Fibroblast of skin of left quadriceps (primary cell): ENCODE results near the gene FSD2.
"Not testable (repeated sequence)": the region's sequence is repeated elsewhere in the genome, so short reads cannot be mapped to it uniquely, and the experiment has no call there.

Source experiments
- DNase-seq, 2 experiments: peaks; one replicate each; pipeline ENCODE4 v3.0.0-alpha.2; 2013; ENCODE audit warnings: low read depth in 2 of 2

FSD2 gene

GRCh38 chr15:82830427-82831173, 24.7 kb upstream of the FSD2 start:
- no peak for DNase-seq

- DNase-seq: no peak
These were observed 23.4 kb upstream of the FSD2 start for GRCh38 chr15:82829234-82829633.

GRCh38 chr15:82828075-82828474, 22.2 kb upstream of the FSD2 start:
- DNase-seq: no peak

GRCh38 chr15:82823049-82823448, 17.2 kb upstream of the FSD2 start:
- no peak for DNase-seq

- DNase-seq: not testable (repeated sequence)
These were observed 16.0 kb upstream of the FSD2 start for GRCh38 chr15:82821851-82822250.

- DNase-seq: not testable (repeated sequence)
These were observed 15.5 kb upstream of the FSD2 start for GRCh38 chr15:82821396-82821795.

GRCh38 chr15:82820128-82820527, 14.3 kb upstream of the FSD2 start:
- DNase-seq: no peak

GRCh38 chr15:82812994-82813393, 7.1 kb upstream of the FSD2 start:
- no peak for DNase-seq

- no peak for DNase-seq
These were observed 5.1 kb upstream of the FSD2 start for GRCh38 chr15:82810890-82811426.

- peak in 1 of 2 experiments; percentile 32 for DNase-seq
These were observed 4.4 kb upstream of the FSD2 start for GRCh38 chr15:82810061-82810889.

- DNase-seq: peak; percentile 96 to 97
These were observed 3.6 kb upstream of the FSD2 start, which contains the start of gene WHAMM for GRCh38 chr15:82809308-82810060. TSS of gene WHAMM (plus strand) at chr15:82809628. CDS start at chr15:82809727, 99 bp downstream.

GRCh38 chr15:82808634-82809041, 2.8 kb upstream of the FSD2 start:
- no peak for DNase-seq

GRCh38 chr15:82807920-82808633, 2.2 kb upstream of the FSD2 start:
- no peak for DNase-seq

- no peak for DNase-seq
These were observed 1.3 kb downstream of the FSD2 start for GRCh38 chr15:82804575-82804949.

GRCh38 chr15:82803793-82804574, 1.9 kb downstream of the FSD2 start:
- no peak for DNase-seq

- no peak for DNase-seq
These were observed 3.4 kb downstream of the FSD2 start for GRCh38 chr15:82802497-82802896.

GRCh38 chr15:82799183-82799841, 6.6 kb downstream of the FSD2 start:
- DNase-seq: no peak

GRCh38 chr15:82798531-82799166, 7.2 kb downstream of the FSD2 start:
- DNase-seq: no peak

- no peak for DNase-seq
These were observed 7.8 kb downstream of the FSD2 start for GRCh38 chr15:82798104-82798503.
